ENCODE data around the gene TERB2.
"Not testable (repeated sequence)": the region's sequence is repeated elsewhere in the genome, so short reads cannot be mapped to it uniquely, and the experiment has no call there.

Gene TERB2

GRCh38 chr15:44999105-44999504 lies 42.6 kb downstream of the TERB2 start:
- DNase-seq (ENCODE audit: low read depth, low spot score) = no peak
- no peak overlapping the region for H3K4me3 ChIP-seq (ENCODE audit: low read depth, low read length)
- TF ChIP-seq CTCF (IDR thresholded peaks at IDR 0.05; ENCODE audit: low read depth, low read length) = no peak
- in situ Hi-C loops (cut with HindIII; ENCODE audit: low sequenced_read_pairs) = no loop called here

DNA sequence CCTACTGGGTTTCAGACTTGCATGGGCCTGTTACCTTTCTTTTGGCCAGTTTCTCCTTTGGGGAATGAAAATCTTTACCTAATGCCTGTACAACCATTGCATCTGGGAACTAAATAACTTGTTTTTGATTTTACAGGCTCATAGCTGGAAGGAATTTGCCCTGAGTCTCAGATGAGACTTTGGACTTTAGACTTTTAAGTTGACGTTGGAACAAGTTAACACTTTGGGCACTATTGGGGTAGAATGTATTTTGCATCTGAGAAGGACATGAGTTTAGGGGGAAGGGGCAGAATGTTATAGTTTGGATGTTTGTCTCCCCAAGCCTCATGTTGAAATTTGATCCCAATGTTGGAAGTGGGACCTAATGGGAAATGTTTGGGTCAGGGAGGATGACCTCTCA lies 44.7 kb downstream of the TERB2 start:
- H3K4me3 ChIP-seq (ENCODE audit: low read depth, low read length); DNase-seq (ENCODE audit: low read depth, low spot score); in situ Hi-C loops (cut with HindIII; ENCODE audit: low sequenced_read_pairs): not testable (repeated sequence)

GRCh38 chr15:45003731-45004410 lies 47.4 kb downstream of the TERB2 start:
- in situ Hi-C loops (cut with HindIII; ENCODE audit: low sequenced_read_pairs); H3K4me3 ChIP-seq (ENCODE audit: low read depth, low read length); DNase-seq (ENCODE audit: low read depth, low spot score): not testable (repeated sequence)

DNA sequence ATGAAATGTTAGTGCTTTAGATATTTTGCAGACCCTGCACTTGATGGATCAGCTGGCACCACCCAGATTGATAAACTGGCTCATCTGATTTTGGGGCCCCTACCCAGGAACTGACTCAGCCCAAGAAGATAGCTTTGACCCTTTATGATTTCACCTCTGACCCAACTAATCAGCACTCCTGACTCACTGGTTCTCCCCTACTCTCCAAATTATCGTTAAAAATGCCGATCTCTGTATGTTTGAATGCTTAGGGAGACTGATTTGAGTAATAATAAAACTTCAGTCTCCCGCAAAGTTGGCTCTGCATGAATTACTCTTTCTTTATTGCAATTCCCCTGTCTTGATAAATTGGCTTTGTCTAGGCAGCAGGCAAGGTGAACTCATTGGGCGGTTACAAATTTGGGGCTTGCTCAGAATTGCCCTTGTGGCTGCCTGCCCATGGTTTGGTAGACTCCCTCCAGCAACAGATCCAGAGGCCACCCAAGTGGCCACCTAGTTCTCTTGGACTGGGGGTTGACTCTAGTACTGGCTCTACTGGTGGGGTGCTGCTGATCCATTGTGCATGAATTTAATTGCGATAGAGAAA lies 48.2 kb downstream of the TERB2 start:
- in situ Hi-C loops (cut with HindIII; ENCODE audit: low sequenced_read_pairs); H3K4me3 ChIP-seq (ENCODE audit: low read depth, low read length); DNase-seq (ENCODE audit: low read depth, low spot score): not testable (repeated sequence)

- no peak for DNase-seq (ENCODE audit: low read depth, low spot score)
- in situ Hi-C loops (cut with HindIII; ENCODE audit: low sequenced_read_pairs) = no loop called here
- no peak overlapping the region for H3K4me3 ChIP-seq (ENCODE audit: low read depth, low read length)
- TF ChIP-seq CTCF (IDR thresholded peaks at IDR 0.05; ENCODE audit: low read depth, low read length) = no peak
These were observed 52.6 kb downstream of the TERB2 start for GRCh38 chr15:45009046-45009445.

DNA sequence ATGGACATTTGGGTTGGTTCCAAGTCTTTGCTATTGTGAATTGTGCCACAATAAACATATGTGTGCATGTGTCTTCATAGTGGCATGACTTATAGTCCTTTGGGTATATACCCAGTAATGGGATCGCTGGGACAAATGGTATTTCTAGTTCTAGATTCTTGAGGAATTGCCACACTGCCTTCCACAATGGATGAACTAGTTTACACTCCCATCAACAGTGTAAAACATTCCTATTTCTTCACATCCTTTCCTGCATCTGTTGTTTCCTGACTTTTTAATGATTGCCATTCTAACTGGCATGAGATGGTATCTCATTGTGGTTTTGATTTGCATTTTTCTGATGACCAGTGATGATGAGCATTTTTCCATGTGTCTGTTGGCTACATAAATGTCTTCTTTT lies 58.6 kb downstream of the TERB2 start:
- H3K4me3 ChIP-seq (ENCODE audit: low read depth, low read length); in situ Hi-C loops (cut with HindIII; ENCODE audit: low sequenced_read_pairs): not testable (repeated sequence)

GRCh38 chr15:45020222-45020900 lies 63.9 kb downstream of the TERB2 start:
- DNase-seq (ENCODE audit: low read depth, low spot score); in situ Hi-C loops (cut with HindIII; ENCODE audit: low sequenced_read_pairs); H3K4me3 ChIP-seq (ENCODE audit: low read depth, low read length): not testable (repeated sequence)

More for the DNA sequence above, 58.6 kb downstream of the TERB2 start:
- not testable (repeated sequence) for DNase-seq (ENCODE audit: low read depth, low spot score)

GRCh38 chr15:45020901-45021259 lies 64.4 kb downstream of the TERB2 start:
- DNase-seq (ENCODE audit: low read depth, low spot score); in situ Hi-C loops (cut with HindIII; ENCODE audit: low sequenced_read_pairs); H3K4me3 ChIP-seq (ENCODE audit: low read depth, low read length): not testable (repeated sequence)

- H3K4me3 ChIP-seq (ENCODE audit: low read depth, low read length) = no peak overlapping the region
- DNase-seq (ENCODE audit: low read depth, low spot score) = no peak
- TF ChIP-seq CTCF (IDR thresholded peaks at IDR 0.05; ENCODE audit: low read depth, low read length) = no peak
- in situ Hi-C loops (cut with HindIII; ENCODE audit: low sequenced_read_pairs) = no loop called here
These were observed 64.9 kb downstream of the TERB2 start for GRCh38 chr15:45021348-45021747.
